ENCODE data around the gene GFOD1.

- TF ChIP-seq CTCF (IDR thresholded peaks at IDR 0.05) = no peak
- TF ChIP-seq REST (IDR thresholded peaks at IDR 0.05; ENCODE audit: insufficient read depth in 1 of 2, low read depth in 2 of 2, low read length in 1 of 2) = no peak
- no peak for TF ChIP-seq POLR2AphosphoS5 (IDR thresholded peaks at IDR 0.05; ENCODE audit: low read depth, low read length)
These were observed 34.2 kb downstream of the GFOD1 start for GRCh38 chr6:13453153-13453552.

All from Panc1 (cell line).